ENCODE measurements around the gene RUSF1.
"Not testable (repeated sequence)": the region's sequence is repeated elsewhere in the genome, so short reads cannot be mapped to it uniquely, and the experiment has no call there.

The RUSF1 gene

GRCh38 chr16:31513884-31514283 is 5.7 kb upstream of the RUSF1 start:
- DNase-seq: no peak

GRCh38 chr16:31513126-31513525 is 4.9 kb upstream of the RUSF1 start:
- no peak for DNase-seq

- no peak for DNase-seq
Observed at GRCh38 chr16:31508706-31509195, 560 bp upstream of the RUSF1 start.

GRCh38 chr16:31507617-31507928 is 618 bp downstream of the RUSF1 start:
- no peak for DNase-seq

GRCh38 chr16:31505483-31505882 is 2.7 kb downstream of the RUSF1 start:
- no peak for DNase-seq

- DNase-seq: no peak
Observed at GRCh38 chr16:31504159-31504558, 4.0 kb downstream of the RUSF1 start.

GRCh38 chr16:31503555-31503954 is 4.6 kb downstream of the RUSF1 start:
- not testable (repeated sequence) for DNase-seq

- no peak for DNase-seq
Observed at GRCh38 chr16:31502981-31503380, 5.2 kb downstream of the RUSF1 start.

GRCh38 chr16:31501966-31502348 is 6.2 kb downstream of the RUSF1 start:
- no peak for DNase-seq

- DNase-seq: no peak
Observed at GRCh38 chr16:31501226-31501965, 6.8 kb downstream of the RUSF1 start.

- no peak for DNase-seq
Observed at GRCh38 chr16:31499928-31500327, 8.3 kb downstream of the RUSF1 start.

- DNase-seq: no peak
Observed at GRCh38 chr16:31498493-31498892, 9.7 kb downstream of the RUSF1 start.

GRCh38 chr16:31496670-31497069 is 11.5 kb downstream of the RUSF1 start:
- DNase-seq: no peak

- DNase-seq: no peak
Observed at GRCh38 chr16:31493506-31494125, 14.6 kb downstream of the RUSF1 start.

- DNase-seq: no peak
Observed at GRCh38 chr16:31491778-31492418, 16.3 kb downstream of the RUSF1 start.

GRCh38 chr16:31489616-31490584 is 18.3 kb downstream of the RUSF1 start:
- DNase-seq: no peak

GRCh38 chr16:31489298-31489564 is 19.0 kb downstream of the RUSF1 start:
- DNase-seq: no peak

- DNase-seq: no peak
Observed at GRCh38 chr16:31488468-31489297, 19.5 kb downstream of the RUSF1 start.

GRCh38 chr16:31487720-31488467 is 20.3 kb downstream of the RUSF1 start:
- DNase-seq: peak; percentile 26

GRCh38 chr16:31487071-31487719 is 21.0 kb downstream of the RUSF1 start:
- no peak for DNase-seq

GRCh38 chr16:31486045-31486444 is 22.1 kb downstream of the RUSF1 start:
- DNase-seq: no peak
